ENCODE measurements around the gene EEF1AKMT4. TPM values are rescaled to one million over a fixed set of nuclear protein-coding genes. Genes with fewer than 3 reads are reported as not detected.
"Not testable (repeated sequence)": the region's sequence is repeated elsewhere in the genome, so short reads cannot be mapped to it uniquely, and the experiment has no call there.

The EEF1AKMT4 gene
- total RNA-seq, 2 donors from 2014 or later: 0.45 to 0.65 TPM

DNA sequence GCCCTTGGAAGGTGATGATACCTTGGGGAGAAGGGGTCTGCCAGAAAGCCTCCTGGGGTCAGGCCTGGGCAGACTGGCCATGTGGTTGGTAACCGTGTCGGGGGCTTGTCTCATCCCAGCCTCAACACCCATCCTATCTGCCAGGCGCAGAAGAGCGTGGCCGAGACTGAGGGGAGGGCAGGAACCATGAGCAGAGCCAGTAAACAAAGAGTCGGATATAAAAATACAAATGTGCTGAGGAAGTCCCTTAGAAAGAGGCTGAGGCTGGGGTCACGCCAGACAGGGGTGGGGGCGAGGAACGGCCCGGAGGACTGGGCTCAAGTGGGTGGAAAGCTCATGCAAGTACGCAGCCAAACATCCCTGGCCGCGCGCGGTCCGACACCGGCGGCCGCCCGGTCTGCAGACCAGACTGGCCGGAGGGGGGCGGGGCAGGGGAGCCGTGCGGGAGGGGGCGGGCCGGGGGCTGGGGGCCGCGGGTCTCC is 10.0 kb downstream of the EEF1AKMT4 start:
- Mint-ChIP-seq H3K27ac (peak overlapping the region; percentile 45), H3K36me3 (ENCODE audit: low read depth) (peaks cover 5% of the 10 kb centered on the region), H3K4me3 (peak overlapping the region; percentile 90), H3K27me3 (no peaks in the 10 kb centered on the region), H3K4me1 (peaks cover 22% of the 10 kb centered on the region)
- no peaks in the 10 kb centered on the region for H3K9me3 ChIP-seq (ENCODE audit: control insufficient read depth, low read length, poor library complexity, severe bottlenecking)
- ATAC-seq (no peak), DNase-seq (no peak)

DNA sequence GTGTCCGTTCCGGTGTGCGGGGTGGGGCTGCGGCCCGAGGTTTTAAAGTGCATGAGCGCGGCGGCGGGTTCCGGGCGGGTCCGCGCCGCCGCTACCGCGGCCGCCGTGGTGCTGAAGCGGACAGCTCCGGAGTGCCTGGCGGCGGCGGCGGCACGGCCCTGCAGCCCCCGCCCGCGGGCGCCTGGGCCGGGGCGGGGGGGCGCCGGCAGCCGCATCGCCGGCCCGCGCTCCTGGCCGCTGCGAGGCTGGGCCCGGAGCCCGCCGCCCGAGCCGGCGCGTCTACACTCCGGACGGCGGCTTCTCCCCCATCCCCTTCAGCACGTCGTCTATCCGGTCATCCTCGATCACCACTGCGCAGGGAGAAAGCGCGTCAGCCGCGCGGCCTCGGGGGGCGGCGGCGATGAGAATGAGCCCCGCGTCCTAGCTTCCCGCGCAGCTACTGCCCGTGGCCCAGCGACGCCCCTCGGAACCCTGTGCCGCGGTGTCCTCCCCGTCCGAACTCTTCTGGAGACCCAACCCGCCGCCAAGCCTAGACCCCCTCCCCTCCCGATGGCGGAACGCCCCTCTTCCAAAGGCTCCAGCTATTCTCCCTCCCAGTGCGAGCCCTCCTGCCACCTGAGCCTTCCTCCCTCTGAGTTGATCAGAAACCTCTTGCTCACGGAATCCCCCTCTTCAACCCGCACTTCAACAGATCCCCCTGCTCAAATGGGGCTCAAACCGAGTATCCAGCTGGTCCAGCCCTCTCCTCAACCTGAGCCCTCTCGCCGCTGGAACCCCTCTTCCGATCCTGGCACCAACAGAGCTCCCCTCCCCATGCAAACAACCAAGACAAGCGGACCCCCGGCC is 10.6 kb downstream of the EEF1AKMT4 start:
- ATAC-seq (peak; percentile 69), DNase-seq (peak; percentile 22 to 48 (median 41))
- Mint-ChIP-seq H3K4me1 (peaks cover 22% of the 10 kb centered on the region), H3K27ac (peak overlapping the region; percentile 45), H3K4me3 (peak overlapping the region; percentile 98), H3K36me3 (ENCODE audit: low read depth) (peaks cover 5% of the 10 kb centered on the region), H3K27me3 (no peaks in the 10 kb centered on the region)
- H3K9me3 ChIP-seq (ENCODE audit: control insufficient read depth, low read length, poor library complexity, severe bottlenecking): no peaks in the 10 kb centered on the region

DNA sequence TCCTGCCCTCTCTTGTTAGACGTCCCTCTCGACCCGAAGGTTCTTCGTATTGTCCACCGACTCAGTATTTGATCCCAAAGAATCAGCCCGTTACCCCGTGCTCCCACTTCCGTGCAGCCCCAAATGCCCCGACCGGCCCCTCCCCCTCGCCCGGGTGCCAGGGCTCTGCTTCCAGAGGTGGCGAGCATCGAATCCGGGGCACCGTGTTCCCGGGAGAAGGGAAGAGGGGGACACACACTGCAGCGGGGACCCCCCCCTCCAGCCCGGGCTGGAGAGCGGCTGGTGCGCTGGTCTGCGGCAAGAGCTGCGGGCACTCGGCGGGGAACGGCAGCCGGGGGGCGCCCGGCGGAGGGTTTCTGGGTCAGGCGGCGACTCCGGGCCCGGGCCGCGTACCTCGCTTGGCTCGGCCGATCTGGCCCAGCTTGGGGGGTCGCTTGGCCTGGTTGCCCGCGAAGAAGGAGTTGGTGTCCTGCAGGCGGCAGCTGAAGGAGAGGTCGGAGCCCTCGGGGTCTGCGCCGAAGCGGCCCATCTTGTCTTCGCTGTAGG is 11.3 kb downstream of the EEF1AKMT4 start:
- peaks cover 20% of the 10 kb centered on the region for H3K4me1 Mint-ChIP-seq
- H3K27ac Mint-ChIP-seq: no peak overlapping the region
- H3K4me3 Mint-ChIP-seq: peak overlapping the region; percentile 98
- peaks cover 5% of the 10 kb centered on the region for H3K36me3 Mint-ChIP-seq (ENCODE audit: low read depth)
- ATAC-seq (no peak), DNase-seq (no peak)
- H3K9me3 ChIP-seq (ENCODE audit: control insufficient read depth, low read length, poor library complexity, severe bottlenecking): no peaks in the 10 kb centered on the region
- no peaks in the 10 kb centered on the region for H3K27me3 Mint-ChIP-seq

DNA sequence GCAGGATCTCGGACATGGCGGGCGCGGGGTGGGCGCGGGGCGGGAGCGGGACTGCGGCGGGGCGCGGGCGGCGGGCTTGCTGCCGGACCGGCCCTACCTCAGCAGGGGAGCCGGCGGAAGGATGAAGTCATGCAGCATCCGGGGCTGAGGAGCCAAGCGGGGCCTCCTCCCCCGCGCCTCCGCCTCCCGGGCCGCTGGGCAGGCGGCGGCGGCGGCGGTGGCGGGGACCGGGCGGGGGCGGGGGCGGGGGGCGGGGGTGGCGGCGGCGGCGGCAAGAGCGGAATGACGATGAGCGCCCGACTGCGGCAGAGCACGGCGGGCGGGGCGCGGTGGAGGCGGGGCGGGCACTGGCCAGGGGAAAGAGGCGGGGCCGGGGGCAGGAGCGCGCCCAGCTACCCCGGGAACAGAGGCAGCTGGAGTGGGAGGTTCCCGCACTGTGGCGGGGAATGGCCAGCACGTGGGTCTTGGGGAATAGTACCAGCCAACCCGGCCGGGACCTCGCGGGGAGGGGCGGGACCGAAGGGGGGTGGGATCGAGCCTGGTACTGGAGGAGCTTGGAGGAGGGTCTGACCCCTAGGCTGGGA is 11.9 kb downstream of the EEF1AKMT4 start, which contains the start of gene CAMK2N2:
TSS of gene CAMK2N2 (minus strand) at position 284 of the 584 bp plus-strand sequence. CDS start at position 16, 268 bp downstream.
- Mint-ChIP-seq H3K27ac (peak within 1 kb of the TSS; percentile 32), H3K36me3 (ENCODE audit: low read depth) (peaks cover 5% of the 10 kb centered on the region), H3K27me3 (no peaks in the 10 kb centered on the region), H3K4me1 (peaks cover 20% of the 10 kb centered on the region), H3K4me3 (peak within 1 kb of the TSS; percentile 98)
- DNase-seq: peak; percentile 27 to 67 (median 62)
- peak; percentile 71 for ATAC-seq
- H3K9me3 ChIP-seq (ENCODE audit: control insufficient read depth, low read length, poor library complexity, severe bottlenecking): no peaks in the 10 kb centered on the region

DNA sequence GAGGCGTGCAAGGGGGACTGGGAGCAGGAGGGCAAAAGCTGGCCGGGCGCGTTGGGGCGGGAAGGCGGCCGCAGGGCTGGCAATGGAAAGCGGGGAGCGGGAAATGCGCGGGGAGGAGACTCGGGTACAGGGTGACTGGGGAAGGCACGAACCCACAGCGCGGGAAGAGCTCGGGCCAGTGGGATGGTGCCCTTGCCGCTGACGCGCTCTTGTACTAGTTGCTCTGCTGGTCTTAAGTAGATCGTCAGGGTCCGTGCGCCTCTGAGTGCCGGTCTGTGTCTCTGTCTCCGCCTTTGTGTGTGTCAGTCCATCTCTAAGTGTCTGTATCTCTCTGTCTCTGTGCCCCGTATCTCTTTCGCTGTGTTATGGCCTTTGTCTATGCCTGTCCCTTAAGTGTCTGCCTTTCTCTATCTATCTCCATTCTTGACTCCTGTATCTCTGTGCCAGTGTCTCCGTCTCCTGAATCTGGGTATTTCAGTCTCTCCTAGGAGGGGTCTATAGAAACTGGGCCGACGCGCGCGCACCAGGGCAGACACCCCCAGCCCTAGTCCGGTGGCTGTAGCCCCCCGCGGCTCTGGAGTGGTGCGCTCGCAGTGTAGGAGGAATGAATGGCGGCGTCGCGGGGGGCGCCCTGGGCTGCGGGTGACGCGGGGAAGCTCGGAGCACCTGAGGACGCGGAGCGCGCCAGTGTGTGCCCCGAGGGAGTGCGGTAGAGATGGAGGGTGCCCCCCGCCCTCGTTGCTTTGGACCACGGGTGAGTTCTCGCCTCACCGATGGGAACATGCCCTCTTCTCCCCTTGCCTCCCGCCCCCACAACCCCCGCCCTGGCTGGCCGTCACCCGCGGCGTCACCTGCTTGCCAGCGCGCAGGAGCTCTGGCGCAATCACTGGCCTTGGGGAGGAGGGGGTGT is 12.6 kb downstream of the EEF1AKMT4 start:
- DNase-seq (no peak), ATAC-seq (peak; percentile 12)
- H3K36me3 Mint-ChIP-seq (ENCODE audit: low read depth): peaks cover 5% of the 10 kb centered on the region
- H3K9me3 ChIP-seq (ENCODE audit: control insufficient read depth, low read length, poor library complexity, severe bottlenecking): no peaks in the 10 kb centered on the region
- peaks cover under 1% of the 10 kb centered on the region for H3K27me3 Mint-ChIP-seq
- H3K4me3 Mint-ChIP-seq: peak overlapping the region; percentile 98
- H3K27ac Mint-ChIP-seq: peak overlapping the region; percentile 32
- peaks cover 20% of the 10 kb centered on the region for H3K4me1 Mint-ChIP-seq

DNA sequence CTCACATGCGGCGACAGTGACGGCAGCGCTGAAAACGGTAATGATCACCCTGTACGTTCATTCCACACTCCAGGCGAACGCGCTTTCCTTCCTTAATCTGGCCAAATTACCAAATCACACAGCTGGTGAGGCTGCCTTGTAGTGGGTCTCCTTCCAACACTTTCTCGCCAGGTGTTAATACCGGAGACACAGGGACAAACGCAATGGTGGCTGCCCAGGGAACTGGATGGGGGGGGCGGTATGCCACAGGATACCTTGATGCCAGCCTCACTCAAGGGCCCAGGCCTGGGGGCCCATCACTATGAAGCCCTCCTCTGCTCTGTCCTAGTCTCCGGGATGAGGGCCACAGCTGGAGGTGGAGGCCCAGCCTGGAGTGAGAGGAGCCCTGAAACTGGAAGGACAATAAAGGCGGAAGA is 13.3 kb downstream of the EEF1AKMT4 start:
- Mint-ChIP-seq H3K4me1 (peaks cover 20% of the 10 kb centered on the region), H3K36me3 (ENCODE audit: low read depth) (peaks cover 5% of the 10 kb centered on the region), H3K27me3 (peaks cover 7% of the 10 kb centered on the region), H3K4me3 (peak overlapping the region; percentile 9), H3K27ac (peak overlapping the region; percentile 21)
- DNase-seq (no peak), ATAC-seq (no peak)
- H3K9me3 ChIP-seq (ENCODE audit: control insufficient read depth, low read length, poor library complexity, severe bottlenecking): no peaks in the 10 kb centered on the region

DNA sequence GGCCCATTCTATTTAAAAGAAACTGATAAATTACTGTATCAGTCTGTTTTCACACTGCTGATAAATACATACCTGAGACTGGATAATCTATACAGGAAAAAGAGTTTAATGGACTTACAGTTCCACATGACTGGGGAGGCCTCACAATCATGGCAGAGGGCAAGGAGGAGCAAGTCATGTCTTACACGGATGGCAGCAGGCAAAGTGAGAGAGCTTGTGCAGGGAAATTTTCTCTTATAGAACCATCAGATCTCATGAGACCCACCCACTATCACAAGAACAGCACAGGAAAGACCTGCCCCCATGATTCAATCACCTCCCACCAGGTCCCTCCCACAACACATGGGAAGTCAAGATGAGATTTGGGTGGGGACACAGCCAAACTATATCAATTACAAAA is 17.8 kb downstream of the EEF1AKMT4 start:
- H3K4me3 Mint-ChIP-seq; H3K27ac Mint-ChIP-seq; ATAC-seq; H3K9me3 ChIP-seq (ENCODE audit: control insufficient read depth, low read length, poor library complexity, severe bottlenecking); DNase-seq; H3K4me1 Mint-ChIP-seq; H3K36me3 Mint-ChIP-seq (ENCODE audit: low read depth): not testable (repeated sequence)
- peaks cover 26% of the 10 kb centered on the region for H3K27me3 Mint-ChIP-seq

DNA sequence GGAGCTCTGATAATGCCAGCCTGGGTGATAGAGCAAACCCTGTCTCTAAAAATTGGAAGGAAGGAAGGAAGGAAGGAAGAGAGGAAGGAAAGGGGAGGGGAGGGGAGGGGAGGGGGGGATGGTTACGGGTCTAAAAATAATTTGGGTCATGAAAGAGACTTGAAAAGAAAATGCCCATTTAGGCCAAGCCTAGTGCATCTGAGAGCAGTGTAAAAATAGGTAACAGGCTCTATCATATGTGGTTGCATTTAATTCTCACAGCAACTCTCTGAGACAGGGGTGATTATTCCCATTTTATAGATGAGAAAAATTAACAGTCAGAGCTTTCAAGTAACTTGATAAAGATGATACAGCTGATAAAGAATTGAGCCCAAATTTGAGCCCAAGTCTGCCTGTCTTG is 22.8 kb downstream of the EEF1AKMT4 start:
- peaks cover 14% of the 10 kb centered on the region for H3K36me3 Mint-ChIP-seq (ENCODE audit: low read depth)
- H3K9me3 ChIP-seq (ENCODE audit: control insufficient read depth, low read length, poor library complexity, severe bottlenecking): no peaks in the 10 kb centered on the region
- no peak overlapping the region for H3K4me3 Mint-ChIP-seq
- H3K27me3 Mint-ChIP-seq: peaks cover 49% of the 10 kb centered on the region
- DNase-seq (no peak), ATAC-seq (no peak)
- no peak overlapping the region for H3K27ac Mint-ChIP-seq
- H3K4me1 Mint-ChIP-seq: peaks cover 3% of the 10 kb centered on the region

DNA sequence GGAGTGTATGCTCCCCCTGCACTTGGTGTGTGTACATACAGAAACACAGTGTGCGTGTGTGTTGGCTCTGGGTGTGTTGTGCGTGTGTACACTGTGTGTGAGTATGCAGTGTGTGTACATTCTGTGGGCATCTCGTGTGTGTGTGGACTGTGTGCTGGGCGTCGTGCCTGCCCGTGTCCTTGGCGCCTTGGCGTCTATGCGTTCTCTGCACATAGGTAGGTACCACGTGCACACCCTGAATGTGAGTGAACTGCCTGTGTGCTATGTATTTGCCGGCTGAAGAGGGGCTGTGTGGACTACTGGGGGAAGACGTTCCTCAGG is 25.9 kb downstream of the EEF1AKMT4 start:
- Mint-ChIP-seq H3K4me3 (peak overlapping the region; percentile 58), H3K36me3 (ENCODE audit: low read depth) (peaks cover 14% of the 10 kb centered on the region), H3K27ac (no peak overlapping the region), H3K4me1 (peaks cover 3% of the 10 kb centered on the region), H3K27me3 (peaks cover 62% of the 10 kb centered on the region)
- ATAC-seq (no peak), DNase-seq (no peak)
- H3K9me3 ChIP-seq (ENCODE audit: control insufficient read depth, low read length, poor library complexity, severe bottlenecking): no peaks in the 10 kb centered on the region

DNA sequence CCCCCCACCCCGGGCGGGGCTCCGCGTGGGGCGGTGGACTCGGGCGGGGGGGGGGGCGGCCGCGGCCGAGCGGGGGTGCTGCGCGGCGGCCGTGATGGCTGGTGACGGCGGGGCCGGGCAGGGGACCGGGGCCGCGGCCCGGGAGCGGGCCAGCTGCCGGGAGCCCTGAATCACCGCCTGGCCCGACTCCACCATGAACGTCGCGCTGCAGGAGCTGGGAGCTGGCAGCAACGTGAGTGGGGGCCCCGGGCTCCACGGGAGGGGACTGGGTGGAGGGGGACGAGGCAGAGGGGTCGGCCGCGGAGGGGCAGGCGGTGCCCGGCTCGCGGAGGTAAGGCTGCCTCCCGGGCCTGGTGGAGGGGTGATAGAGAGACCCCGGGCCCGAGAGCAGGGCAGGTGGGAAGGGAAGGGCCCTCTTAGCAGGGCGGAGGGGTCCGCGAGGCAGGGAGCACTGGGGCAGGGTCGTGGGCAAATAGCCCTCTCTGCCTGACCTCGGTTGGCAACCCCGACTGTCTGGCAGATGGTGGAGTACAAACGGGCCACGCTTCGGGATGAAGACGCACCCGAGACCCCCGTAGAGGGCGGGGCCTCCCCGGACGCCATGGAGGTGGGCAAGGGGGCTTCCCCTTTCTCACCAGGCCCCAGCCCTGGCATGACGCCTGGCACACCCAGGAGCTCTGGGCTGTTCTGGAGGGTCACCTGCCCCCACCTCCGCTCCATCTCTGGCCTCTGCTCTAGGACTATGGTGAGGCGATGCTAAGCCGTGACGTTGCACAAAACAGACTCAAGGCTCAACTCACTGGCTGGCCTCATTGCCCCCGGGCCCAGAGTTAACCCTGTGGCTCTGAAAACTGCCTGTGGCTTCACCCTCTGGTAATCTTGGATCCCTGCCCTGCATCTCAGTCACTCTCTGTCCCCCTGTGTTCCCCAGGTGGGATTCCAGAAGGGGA is 26.8 kb downstream of the EEF1AKMT4 start, which contains the start of gene ECE2:
TSS of gene ECE2 (plus strand) at position 62 of the 950 bp plus-strand sequence. CDS start at position 194, 132 bp downstream.
- no peak for ATAC-seq
- H3K4me1 Mint-ChIP-seq: peaks cover 3% of the 10 kb centered on the region
- peaks cover 14% of the 10 kb centered on the region for H3K36me3 Mint-ChIP-seq (ENCODE audit: low read depth)
- peaks cover 63% of the 10 kb centered on the region for H3K27me3 Mint-ChIP-seq
- H3K9me3 ChIP-seq (ENCODE audit: control insufficient read depth, low read length, poor library complexity, severe bottlenecking): no peaks in the 10 kb centered on the region
- H3K4me3 Mint-ChIP-seq: peak within 1 kb of the TSS; percentile 58
- DNase-seq: no peak
- no peak within 1 kb of the TSS for H3K27ac Mint-ChIP-seq

DNA sequence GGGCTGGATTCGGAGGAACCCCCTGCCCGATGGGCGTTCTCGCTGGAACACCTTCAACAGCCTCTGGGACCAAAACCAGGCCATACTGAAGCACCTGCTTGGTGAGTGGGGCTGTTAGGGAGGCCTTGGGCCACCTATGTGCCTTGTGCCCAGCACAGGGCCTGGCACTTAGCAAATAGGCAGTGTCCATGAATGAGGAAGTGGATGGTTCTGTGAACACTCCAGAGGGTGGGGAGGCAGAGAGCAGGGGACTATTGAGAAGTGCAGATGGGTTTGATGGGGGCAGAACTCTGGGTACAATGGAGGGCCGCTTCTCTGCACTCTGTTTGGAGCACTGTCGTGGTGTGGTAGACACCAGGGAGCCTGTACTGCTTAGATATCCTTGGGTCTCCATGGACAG is 27.9 kb downstream of the EEF1AKMT4 start:
- H3K4me3 Mint-ChIP-seq: no peak overlapping the region
- DNase-seq (no peak), ATAC-seq (no peak)
- peaks cover 3% of the 10 kb centered on the region for H3K4me1 Mint-ChIP-seq
- no peaks in the 10 kb centered on the region for H3K9me3 ChIP-seq (ENCODE audit: control insufficient read depth, low read length, poor library complexity, severe bottlenecking)
- H3K27me3 Mint-ChIP-seq: peaks cover 54% of the 10 kb centered on the region
- H3K36me3 Mint-ChIP-seq (ENCODE audit: low read depth): peaks cover 9% of the 10 kb centered on the region
- H3K27ac Mint-ChIP-seq: no peak overlapping the region

DNA sequence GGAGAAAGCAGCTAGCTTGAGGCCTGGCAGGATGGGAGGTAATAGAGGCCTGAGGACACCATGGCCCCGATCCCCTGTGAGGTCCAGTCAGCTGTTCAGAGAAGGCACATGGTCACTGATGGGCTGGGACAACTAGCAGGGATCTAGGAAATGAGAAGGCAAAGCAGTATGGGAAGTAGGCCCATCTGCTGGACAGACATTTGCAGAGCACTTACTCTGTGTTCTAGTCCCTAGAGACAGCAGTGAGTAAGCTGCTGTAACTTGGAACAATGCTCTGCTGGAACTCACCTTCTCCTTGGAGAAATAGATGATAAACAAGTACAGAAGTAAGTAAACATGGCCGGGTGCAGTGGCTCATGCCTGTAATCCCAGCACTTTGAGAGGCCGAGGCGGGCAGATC is 33.5 kb downstream of the EEF1AKMT4 start:
- no peak for DNase-seq
- Mint-ChIP-seq H3K4me1 (peaks cover 2% of the 10 kb centered on the region), H3K27me3 (peaks cover 67% of the 10 kb centered on the region), H3K27ac (no peak overlapping the region), H3K4me3 (no peak overlapping the region), H3K36me3 (ENCODE audit: low read depth) (peaks cover 5% of the 10 kb centered on the region)
- no peaks in the 10 kb centered on the region for H3K9me3 ChIP-seq (ENCODE audit: control insufficient read depth, low read length, poor library complexity, severe bottlenecking)
- ATAC-seq: no peak
